MM.1S (cell line): ENCODE results near the gene AANAT.
A peak's percentile ranks its signal among the peaks of the same experiment; 100 is the strongest.
"Not testable (repeated sequence)": the region's sequence is repeated elsewhere in the genome, so short reads cannot be mapped to it uniquely, and the experiment has no call there.

ENCODE experiments used
- DNase-seq: peaks from one replicate; pipeline ENCODE4 v3.0.0-alpha.2; 2015
- H2AFZ ChIP-seq: fragments of 300-600 bp; sonication (generic); 2 replicates; pipeline ENCODE4 v1.6.0; 2016; ENCODE audit warnings: antibody characterized with exemption, low read length
- H3F3A ChIP-seq: fragments of 300-600 bp; sonication (generic); 2 replicates; pipeline ENCODE4 v1.6.1; 2016; ENCODE audit warnings: mild to moderate bottlenecking, antibody characterized with exemption, low read length, moderate library complexity, mixed read lengths; ENCODE audit not compliant: insufficient read depth
- H3K27ac ChIP-seq: fragments of 300-600 bp; sonication (generic); 2 replicates; pipeline ENCODE4 v1.5.1; 2016; ENCODE audit warnings: mild to moderate bottlenecking, low read length
- H3K27me3 ChIP-seq: fragments of 300-600 bp; sonication (generic); replicated peaks from 2 replicates; pipeline ENCODE4 v1.6.0; 2016; ENCODE audit warnings: low read length; ENCODE audit not compliant: insufficient read depth
- H3K36me3 ChIP-seq: fragments of 300-600 bp; sonication (generic); replicated peaks from 2 replicates; pipeline ENCODE4 v1.6.1; 2016; ENCODE audit warnings: mild to moderate bottlenecking, low read length, mixed read lengths; ENCODE audit not compliant: insufficient read depth
- H3K4me1 ChIP-seq: fragments of 300-600 bp; sonication (generic); 2 replicates; pipeline ENCODE4 v1.6.1; 2016; ENCODE audit warnings: low read length, mixed read lengths
- H3K4me2 ChIP-seq: fragments of 300-600 bp; sonication (generic); 2 replicates; pipeline ENCODE4 v1.6.0; 2016; ENCODE audit warnings: low read depth, low read length
- H3K4me3 ChIP-seq: fragments of 300-600 bp; sonication (generic); 2 replicates; pipeline ENCODE4 v1.5.1; 2016; ENCODE audit warnings: low read length, mixed read lengths
- H3K79me2 ChIP-seq: fragments of 300-600 bp; sonication (generic); 2 replicates; pipeline ENCODE4 v1.6.1; 2016; ENCODE audit warnings: mixed run types, low read length, mixed read lengths
- H3K9ac ChIP-seq: fragments of 300-600 bp; sonication (generic); 2 replicates; pipeline ENCODE4 v1.6.1; 2016; ENCODE audit warnings: low read length, mixed read lengths
- H3K9me2 ChIP-seq: fragments of 300-600 bp; sonication (generic); replicated peaks from 2 replicates; pipeline ENCODE4 v1.6.1; 2016; ENCODE audit warnings: mild to moderate bottlenecking, low read length, mixed read lengths; ENCODE audit not compliant: insufficient read depth
- H3K9me3 ChIP-seq: fragments of 300-600 bp; sonication (generic); replicated peaks from 2 replicates; pipeline ENCODE4 v1.6.1; 2016; ENCODE audit warnings: mild to moderate bottlenecking, low read length, mixed read lengths; ENCODE audit not compliant: insufficient read depth
- H4K20me1 ChIP-seq: fragments of 300-600 bp; sonication (generic); 2 replicates; pipeline ENCODE4 v1.6.1; 2016; ENCODE audit warnings: mild to moderate bottlenecking, low read length, moderate library complexity, mixed read lengths; ENCODE audit not compliant: insufficient read depth
- EZH2 ChIP-seq: fragments of 300-600 bp; sonication (generic); optimal IDR thresholded peaks from 2 replicates; pipeline ENCODE3; 2017; ENCODE audit warnings: low read depth, mild to moderate bottlenecking, antibody characterized with exemption, low read length, mixed read lengths
- EZH2phosphoT487 ChIP-seq: fragments of 300-600 bp; sonication (generic); IDR thresholded peaks from 2 replicates; pipeline ENCODE4 v1.6.1; 2018; ENCODE audit warnings: antibody characterized with exemption, low read length
- TF ChIP-seq, protein P1 (sequence below): fragments of 300-600 bp; sonication (generic); IDR thresholded peaks from 2 replicates; pipeline ENCODE4 v1.5.1; 2016; ENCODE audit warnings: antibody characterized with exemption, low read length, mixed read lengths

The AANAT gene

DNA sequence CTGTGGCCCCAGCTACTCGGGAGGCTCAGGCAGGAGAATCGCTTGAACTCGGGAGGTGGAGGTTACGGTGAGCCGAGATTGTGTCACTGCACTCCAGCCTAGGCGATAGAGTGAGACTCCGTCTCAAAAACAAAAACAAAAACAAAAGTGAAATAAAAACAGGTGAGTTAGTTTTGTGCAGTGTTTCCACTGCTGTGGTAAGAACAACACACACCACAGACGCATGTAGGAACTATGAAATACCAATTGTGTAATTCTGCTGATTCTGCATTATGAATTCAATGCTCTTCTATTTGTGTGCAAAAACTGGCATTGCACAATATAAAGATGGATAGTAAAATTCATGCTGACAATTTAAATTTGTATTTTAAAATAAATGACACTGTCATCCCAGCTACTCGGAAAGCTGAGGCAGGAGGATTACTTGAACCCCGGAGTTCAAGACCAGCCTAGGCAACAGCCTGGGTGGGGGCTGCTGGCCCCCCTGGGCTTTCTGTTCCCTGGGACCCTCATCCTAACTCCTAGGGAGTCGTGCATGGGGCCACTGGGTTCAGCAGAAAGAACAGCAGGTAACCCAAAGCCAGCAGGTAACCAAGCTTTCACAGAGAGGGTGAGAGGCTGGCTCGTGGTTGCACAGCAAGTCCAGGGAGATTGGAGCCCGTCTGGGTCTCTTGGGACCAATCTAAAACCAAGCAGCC is 44.4 kb downstream of the AANAT start:
- H2AFZ ChIP-seq: no peak overlapping the region
- peak; percentile 50 for DNase-seq
- no peak overlapping the region for H3K9ac ChIP-seq
- H3K9me3 ChIP-seq: no peaks in the 10 kb centered on the region
- TF ChIP-seq EZH2 (no peak), EZH2phosphoT487 (no peak)
- TF ChIP-seq, protein P1, sequence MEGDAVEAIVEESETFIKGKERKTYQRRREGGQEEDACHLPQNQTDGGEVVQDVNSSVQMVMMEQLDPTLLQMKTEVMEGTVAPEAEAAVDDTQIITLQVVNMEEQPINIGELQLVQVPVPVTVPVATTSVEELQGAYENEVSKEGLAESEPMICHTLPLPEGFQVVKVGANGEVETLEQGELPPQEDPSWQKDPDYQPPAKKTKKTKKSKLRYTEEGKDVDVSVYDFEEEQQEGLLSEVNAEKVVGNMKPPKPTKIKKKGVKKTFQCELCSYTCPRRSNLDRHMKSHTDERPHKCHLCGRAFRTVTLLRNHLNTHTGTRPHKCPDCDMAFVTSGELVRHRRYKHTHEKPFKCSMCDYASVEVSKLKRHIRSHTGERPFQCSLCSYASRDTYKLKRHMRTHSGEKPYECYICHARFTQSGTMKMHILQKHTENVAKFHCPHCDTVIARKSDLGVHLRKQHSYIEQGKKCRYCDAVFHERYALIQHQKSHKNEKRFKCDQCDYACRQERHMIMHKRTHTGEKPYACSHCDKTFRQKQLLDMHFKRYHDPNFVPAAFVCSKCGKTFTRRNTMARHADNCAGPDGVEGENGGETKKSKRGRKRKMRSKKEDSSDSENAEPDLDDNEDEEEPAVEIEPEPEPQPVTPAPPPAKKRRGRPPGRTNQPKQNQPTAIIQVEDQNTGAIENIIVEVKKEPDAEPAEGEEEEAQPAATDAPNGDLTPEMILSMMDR: no peak
- H3K4me1 ChIP-seq: peaks cover 7% of the 10 kb centered on the region
- H3F3A ChIP-seq: no peaks in the 10 kb centered on the region; the same call in 1 of the 2 replicates
- no peaks in the 10 kb centered on the region for H3K27me3 ChIP-seq
- H3K4me3 ChIP-seq: no peak overlapping the region
- no peak overlapping the region for H3K27ac ChIP-seq
- H3K79me2 ChIP-seq: no peaks in the 10 kb centered on the region
- H3K4me2 ChIP-seq: no peak overlapping the region
- no peaks in the 10 kb centered on the region for H3K36me3 ChIP-seq
- H4K20me1 ChIP-seq: no peaks in the 10 kb centered on the region
- no peaks in the 10 kb centered on the region for H3K9me2 ChIP-seq

DNA sequence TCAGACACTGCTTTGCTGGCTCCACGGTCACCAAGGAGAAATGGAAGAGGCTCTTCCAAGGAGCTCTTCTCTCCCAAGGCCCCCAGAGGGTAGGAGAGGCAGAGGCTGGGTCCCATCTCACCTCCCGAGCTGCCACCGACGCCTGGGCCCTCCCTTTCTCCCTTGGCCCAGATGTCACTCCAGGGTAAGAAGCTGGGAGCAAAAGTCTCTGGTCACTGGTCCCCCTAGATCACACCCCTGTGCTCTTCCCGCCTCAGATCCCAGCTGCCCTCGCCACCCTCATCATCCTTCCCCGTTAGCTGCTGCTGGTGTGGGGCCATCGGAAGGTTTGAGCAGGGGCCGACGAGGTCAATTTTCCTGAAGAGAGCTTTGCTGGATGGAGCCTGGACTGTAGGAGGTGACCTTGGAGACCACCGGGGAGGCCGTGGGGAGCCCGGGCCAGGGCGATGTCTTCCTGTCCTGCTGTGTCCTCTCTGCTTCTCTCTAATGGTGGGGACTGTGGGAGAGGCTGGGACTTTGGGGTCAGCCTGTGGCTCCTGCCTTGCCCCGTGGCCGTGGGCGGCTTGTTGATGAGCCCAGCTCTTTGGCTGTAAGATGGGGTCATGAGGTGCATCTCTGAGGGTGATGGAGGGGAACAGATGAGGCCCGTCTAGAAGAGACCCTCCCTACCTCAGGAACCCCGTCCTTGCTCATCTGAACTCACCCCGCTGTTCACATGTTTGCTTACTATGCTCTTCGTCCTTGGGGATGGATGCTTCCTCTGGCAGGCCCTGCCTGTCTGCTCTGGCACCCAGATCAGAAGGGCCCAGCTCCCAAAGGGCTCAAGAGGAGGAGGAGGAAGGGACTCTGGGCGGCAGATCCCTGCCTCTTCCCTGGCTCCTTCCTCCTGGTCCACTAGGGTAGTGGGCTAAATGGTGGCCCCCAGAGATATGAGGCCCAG is 45.2 kb downstream of the AANAT start:
- no peaks in the 10 kb centered on the region for H3K9me3 ChIP-seq
- H4K20me1 ChIP-seq: no peaks in the 10 kb centered on the region
- no peaks in the 10 kb centered on the region for H3K9me2 ChIP-seq
- H2AFZ ChIP-seq: no peak overlapping the region
- DNase-seq: no peak
- H3K4me3 ChIP-seq: no peak overlapping the region
- no peaks in the 10 kb centered on the region for H3K36me3 ChIP-seq
- H3K27ac ChIP-seq: no peak overlapping the region
- no peaks in the 10 kb centered on the region for H3K27me3 ChIP-seq
- H3K9ac ChIP-seq: no peak overlapping the region
- no peaks in the 10 kb centered on the region for H3K79me2 ChIP-seq
- TF ChIP-seq EZH2phosphoT487: no peak
- TF ChIP-seq, protein P1: no peak
- TF ChIP-seq EZH2: no peak
- H3F3A ChIP-seq: no peaks in the 10 kb centered on the region; the same call in 1 of the 2 replicates
- peaks cover 5% of the 10 kb centered on the region for H3K4me1 ChIP-seq
- H3K4me2 ChIP-seq: no peak overlapping the region

DNA sequence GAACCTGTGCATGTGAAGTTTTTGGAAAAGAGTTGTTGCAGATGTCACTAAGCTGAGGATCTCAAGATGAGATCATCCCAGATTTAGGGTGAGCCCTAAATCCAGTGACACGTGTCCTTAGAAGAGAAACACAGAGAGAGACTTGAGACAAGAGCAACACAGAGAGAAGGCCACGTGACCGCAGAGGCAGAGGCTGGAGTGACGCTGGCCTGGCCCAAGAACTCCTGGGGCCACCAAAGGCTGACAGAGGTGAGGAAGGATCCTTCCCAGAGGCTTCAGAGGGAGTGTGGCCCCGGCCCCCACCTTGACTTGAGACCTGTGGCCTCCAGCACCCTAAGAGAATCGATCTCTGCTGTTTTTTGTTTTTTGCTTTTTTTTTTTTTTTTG is 45.9 kb downstream of the AANAT start:
- no peak for DNase-seq
- Histone ChIP-seq H3K36me3 (no peaks in the 10 kb centered on the region), H3K4me3 (no peak overlapping the region), H3K9me2 (no peaks in the 10 kb centered on the region), H4K20me1 (no peaks in the 10 kb centered on the region), H2AFZ (no peak overlapping the region), H3K9me3 (no peaks in the 10 kb centered on the region), H3K4me2 (no peak overlapping the region), H3K27ac (no peak overlapping the region), H3K9ac (no peak overlapping the region), H3K27me3 (0 out of 2 replicates have a peak, but pooled peaks cover 2% of the 10 kb centered on the region), H3K79me2 (no peaks in the 10 kb centered on the region), H3F3A (no peaks in the 10 kb centered on the region; the same call in 1 of the 2 replicates), H3K4me1 (peaks cover 5% of the 10 kb centered on the region)
- no peak for TF ChIP-seq EZH2
- TF ChIP-seq, protein P1: no peak
- TF ChIP-seq EZH2phosphoT487: no peak

DNA sequence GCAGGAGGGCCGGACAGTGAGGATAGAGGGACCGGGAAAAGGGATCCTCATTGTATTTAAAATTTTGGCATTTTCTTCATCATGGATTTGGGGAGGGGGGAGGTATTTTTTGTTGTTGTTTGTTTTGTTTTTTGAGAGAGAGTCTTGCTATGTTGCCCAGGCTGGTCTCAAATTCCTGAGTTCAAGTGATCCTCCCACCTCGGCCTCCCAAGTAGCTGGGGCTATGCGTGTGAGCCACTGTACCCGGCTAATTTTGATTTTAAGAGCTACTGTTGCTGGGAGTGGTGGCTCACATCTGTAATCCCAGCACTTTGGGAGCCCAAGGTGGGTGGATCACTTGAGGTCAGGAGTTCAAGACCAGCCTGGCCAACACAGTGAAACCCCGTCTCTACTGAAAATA is 47.0 kb downstream of the AANAT start:
- not testable (repeated sequence) for H3K9me2 ChIP-seq, H3K4me1 ChIP-seq, H3F3A ChIP-seq, H3K4me3 ChIP-seq, H4K20me1 ChIP-seq, H3K9ac ChIP-seq, H3K27ac ChIP-seq, H3K4me2 ChIP-seq, H3K9me3 ChIP-seq, H2AFZ ChIP-seq, H3K36me3 ChIP-seq, DNase-seq, H3K79me2 ChIP-seq, H3K27me3 ChIP-seq
